VCaP (cell line): ENCODE results near the gene ASB7.

Source experiments
- H3K27ac ChIP-seq: fragments of 450-650 bp; 2 replicates; pipeline ENCODE4 v1.5.1; 2017
- TF ChIP-seq, protein P1 (sequence below): fragments of 450-650 bp; conservative IDR thresholded peaks from 2 replicates; pipeline ENCODE4 v1.5.1; 2017; ENCODE audit warnings: mild to moderate bottlenecking, moderate library complexity

The ASB7 gene

DNA sequence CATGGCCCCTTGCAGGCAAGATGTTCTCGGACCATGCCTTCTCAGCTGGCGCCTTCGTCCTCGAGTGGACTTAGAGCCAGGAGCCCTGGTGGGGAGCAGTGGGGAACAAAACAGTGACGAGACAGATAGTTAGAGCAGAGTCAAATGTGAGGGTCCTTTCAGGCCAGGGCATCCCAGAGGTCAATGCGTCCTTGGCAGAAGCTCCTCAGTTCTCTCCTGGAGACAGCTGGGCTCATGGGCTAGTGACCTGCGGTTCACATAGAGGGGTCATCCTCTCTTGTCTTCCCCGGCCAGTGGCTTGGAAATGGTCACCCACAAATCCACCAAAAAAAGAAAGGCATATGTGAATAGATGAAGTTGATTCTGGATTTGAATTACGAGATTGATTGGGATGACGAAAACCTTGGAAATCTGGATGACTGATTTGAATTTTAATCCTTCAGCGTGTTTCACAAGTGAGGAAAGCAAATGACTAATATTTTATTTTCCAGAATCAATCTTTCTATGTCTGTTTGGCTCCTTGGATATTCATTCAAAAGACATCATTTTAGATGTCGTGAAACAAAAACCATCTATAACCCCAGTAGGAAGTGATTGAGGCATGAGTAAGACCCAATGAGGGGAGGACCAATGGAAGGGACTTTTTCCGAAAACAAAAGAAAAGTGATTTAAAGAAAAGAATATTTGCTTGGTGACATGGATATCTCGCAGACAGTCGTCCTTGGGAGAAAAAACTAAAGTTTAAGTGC, 84.5 kb downstream of the ASB7 start:
- TF ChIP-seq, protein P1, sequence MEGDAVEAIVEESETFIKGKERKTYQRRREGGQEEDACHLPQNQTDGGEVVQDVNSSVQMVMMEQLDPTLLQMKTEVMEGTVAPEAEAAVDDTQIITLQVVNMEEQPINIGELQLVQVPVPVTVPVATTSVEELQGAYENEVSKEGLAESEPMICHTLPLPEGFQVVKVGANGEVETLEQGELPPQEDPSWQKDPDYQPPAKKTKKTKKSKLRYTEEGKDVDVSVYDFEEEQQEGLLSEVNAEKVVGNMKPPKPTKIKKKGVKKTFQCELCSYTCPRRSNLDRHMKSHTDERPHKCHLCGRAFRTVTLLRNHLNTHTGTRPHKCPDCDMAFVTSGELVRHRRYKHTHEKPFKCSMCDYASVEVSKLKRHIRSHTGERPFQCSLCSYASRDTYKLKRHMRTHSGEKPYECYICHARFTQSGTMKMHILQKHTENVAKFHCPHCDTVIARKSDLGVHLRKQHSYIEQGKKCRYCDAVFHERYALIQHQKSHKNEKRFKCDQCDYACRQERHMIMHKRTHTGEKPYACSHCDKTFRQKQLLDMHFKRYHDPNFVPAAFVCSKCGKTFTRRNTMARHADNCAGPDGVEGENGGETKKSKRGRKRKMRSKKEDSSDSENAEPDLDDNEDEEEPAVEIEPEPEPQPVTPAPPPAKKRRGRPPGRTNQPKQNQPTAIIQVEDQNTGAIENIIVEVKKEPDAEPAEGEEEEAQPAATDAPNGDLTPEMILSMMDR, result no peak
- H3K27ac ChIP-seq, result no peak overlapping the region

DNA sequence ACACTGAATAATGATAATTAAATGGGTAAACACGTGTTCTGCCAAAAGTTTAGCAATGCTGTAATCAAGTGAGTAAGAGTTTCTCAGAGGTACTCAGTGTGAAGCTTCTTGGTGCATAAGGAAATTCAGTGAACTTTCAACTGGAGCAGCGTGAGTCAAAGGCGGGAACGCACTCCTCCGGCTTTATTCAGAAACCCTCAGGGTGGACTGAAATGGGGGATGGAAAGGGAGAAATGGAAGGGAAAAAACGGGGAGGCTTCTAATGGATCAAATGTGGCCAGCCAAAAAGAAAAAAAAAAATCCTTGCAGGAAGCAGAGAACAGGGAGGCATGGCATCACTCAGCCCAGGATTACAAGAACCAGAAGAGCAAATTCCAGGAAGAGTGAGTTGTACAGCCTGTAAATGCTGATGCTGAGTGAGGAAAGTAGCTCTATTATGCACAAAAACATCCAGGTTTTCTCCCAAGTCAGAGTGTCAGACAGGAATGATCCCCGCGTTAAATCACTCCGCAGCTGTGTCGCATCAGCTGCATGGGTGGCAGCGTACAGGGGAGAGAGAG, 85.3 kb downstream of the ASB7 start:
- TF ChIP-seq, protein P1, result no peak
- H3K27ac ChIP-seq, result no peak overlapping the region

DNA sequence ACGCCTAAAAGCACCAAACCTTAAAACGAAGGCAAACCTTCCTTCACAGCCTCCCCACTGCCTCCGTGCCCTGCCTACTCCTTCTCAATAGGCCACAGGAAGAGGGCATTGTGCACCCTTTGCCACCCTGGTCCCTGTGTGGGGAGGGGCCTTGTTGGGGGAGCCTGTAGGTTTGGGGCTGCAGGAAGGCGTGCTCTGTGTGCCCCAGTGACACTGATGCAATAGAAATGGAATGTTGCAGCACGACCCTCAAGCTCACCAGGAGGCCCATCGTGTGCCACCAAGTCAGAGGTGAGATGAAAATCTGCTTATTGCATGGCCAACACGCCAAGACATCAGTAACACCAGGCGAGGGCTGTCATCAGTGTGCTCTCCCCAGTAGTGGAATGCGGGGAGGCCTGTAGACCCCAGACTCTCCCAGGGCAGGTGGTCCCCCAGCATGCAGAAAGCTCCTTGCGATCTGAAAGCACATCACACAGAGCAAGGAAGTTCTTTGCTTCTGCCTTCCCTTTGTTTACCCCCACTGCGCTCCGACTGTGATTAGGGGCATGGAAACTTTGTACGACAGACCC, 86.2 kb downstream of the ASB7 start:
- TF ChIP-seq, protein P1, result no peak
- H3K27ac ChIP-seq, result no peak overlapping the region

DNA sequence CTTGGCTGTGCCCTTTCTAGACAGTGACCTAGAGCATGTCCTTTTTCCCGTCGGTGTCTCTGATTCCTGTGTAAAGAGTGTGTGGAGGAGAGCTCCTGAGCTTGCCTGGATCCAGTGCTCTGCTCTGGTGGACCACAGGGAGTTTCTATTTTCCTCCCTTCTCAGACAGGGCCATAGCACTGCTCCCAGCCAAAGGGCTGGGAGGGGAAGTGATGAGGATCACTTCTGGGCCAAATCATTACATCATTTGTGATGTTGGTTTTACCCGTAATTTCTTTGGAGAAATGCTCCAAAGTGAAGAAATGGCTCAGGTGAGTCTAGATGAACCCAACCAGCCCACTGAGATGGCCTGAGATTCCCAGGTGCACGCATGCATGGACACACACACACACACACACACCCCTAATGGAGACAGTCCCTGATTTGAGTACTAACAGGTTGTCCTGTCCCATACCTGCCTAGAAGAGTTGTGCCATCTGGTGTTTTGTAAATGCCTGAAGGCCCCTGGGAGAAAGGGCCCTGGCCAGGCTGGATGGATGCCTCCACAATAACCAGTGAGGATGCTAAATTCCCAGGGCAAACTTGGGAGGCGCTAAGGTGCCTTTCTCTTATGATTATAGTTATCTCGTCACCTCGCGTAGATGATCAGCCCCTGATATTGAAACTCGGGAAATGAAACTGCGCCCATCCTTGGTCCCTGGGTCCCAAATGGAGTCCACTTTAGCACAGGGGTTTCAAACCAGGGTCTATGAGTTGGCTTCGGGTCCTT, 86.9 kb downstream of the ASB7 start:
- TF ChIP-seq, protein P1, result no peak
- H3K27ac ChIP-seq, result no peak overlapping the region

DNA sequence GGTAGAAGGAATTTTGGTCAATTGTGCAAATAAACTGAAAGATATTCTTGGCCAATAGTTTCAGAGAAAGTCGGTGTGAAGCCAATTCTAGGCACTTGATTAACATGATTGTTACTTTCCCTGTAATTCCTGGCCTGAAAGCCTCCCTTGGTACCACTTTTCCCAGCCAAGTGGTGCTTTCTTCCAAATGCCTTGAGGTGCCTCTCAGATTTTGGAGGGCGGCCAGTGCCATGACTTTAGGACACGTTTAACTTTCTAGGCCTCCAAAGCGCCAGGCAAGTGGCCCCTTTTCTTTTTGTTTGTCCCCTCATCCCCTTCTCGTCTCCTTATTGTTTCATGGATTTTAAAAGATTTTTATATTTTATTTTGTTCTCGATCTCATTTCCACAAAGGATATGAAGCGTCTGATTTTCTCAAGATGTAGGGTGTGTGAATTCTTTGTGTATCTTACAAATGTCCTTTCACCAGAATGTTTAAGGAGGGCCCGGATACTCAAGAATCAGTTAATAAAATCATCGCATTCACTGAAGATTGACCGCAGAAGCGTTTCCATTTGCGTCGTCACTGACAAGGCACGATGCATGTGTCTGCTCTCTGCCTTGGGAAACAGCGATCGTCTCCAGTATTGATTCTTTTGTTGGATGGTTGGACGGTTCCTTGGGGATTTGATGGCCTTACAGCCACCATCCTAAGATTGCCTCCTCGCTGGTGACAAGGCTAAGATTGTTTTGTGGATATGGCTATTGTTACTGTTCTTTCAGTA, 87.8 kb downstream of the ASB7 start:
- TF ChIP-seq, protein P1, result no peak
- no peak overlapping the region for H3K27ac ChIP-seq

DNA sequence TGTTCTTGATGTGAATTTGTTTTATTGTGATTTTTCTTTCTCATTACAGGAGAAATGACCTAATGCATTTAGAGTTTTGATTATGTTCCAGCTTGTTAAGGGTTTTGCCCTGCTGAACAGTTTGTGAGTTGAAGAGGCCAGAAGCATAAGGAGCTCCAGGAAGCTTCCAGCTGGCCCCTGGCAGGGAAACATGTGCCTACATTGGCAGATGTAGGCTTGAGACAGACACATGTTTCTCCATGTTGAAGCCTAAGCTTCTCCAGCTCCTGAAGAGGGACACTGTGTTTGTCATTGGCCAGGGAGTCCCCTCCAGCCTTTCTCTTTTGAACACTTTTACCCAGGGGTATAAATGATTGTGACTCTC, 88.4 kb downstream of the ASB7 start:
- TF ChIP-seq, protein P1, result no peak
- H3K27ac ChIP-seq, result no peak overlapping the region
